H1 (cell line): ENCODE results near the gene SH2D5. TPM values are rescaled to one million over a fixed set of nuclear protein-coding genes. Genes with fewer than 3 reads are reported as not detected.

Source experiments
- CTCF ChIA-PET: fragments of 300-600 bp; sonication (Branson Sonifier 250); formaldehyde crosslinking; loops from one replicate; lab custom pipeline; 2021; ENCODE audit not compliant: partially characterized antibody; lab: Charles Lee
- POLR2A ChIA-PET: fragments of 300-600 bp; sonication (Branson Sonifier 250); formaldehyde crosslinking; loops from one replicate; lab custom pipeline; 2021; ENCODE audit warnings: inconsistent platforms; ENCODE audit not compliant: partially characterized antibody; lab: Charles Lee
- DNase-seq, 2 experiments: peaks; one replicate each; pipeline versions ENCODE4 v3.0.0 to v3.0.0-alpha.2; 2010 to 2022; ENCODE audit warnings: low spot score in 2 of 2, low read depth in 1 of 2, mixed read lengths in 1 of 2
- FAIRE-seq: peaks from 2 replicates; lab custom pipeline; 2011; peaks lifted over from hg19 to GRCh38; lab: Jason Lieb, UNC
- H2AFZ ChIP-seq: 2 replicates; pipeline ENCODE4 v1.8.1; 2012; ENCODE audit warnings: low read length, inconsistent platforms
- H2AK5ac ChIP-seq: 2 replicates; pipeline ENCODE4 v1.6.1; 2013; ENCODE audit warnings: low read depth, low read length
- H2BK120ac ChIP-seq: replicated peaks from 2 replicates; pipeline ENCODE3; 2013; ENCODE audit warnings: low read depth, low read length, inconsistent platforms
- H2BK12ac ChIP-seq: 2 replicates; pipeline ENCODE4 v1.6.1; 2013; ENCODE audit warnings: low read depth, low read length
- H2BK15ac ChIP-seq: 2 replicates; pipeline ENCODE4 v1.6.1; 2013; ENCODE audit warnings: low read length
- H2BK20ac ChIP-seq: 2 replicates; pipeline ENCODE4 v1.6.1; 2013; ENCODE audit warnings: low read length
- H2BK5ac ChIP-seq: 2 replicates; pipeline ENCODE4 v1.6.1; 2013; ENCODE audit warnings: low read depth, low read length
- H3K14ac ChIP-seq: 2 replicates; pipeline ENCODE4 v1.6.1; 2013; ENCODE audit warnings: inconsistent platforms; ENCODE audit not compliant: insufficient read length
- H3K18ac ChIP-seq: 2 replicates; pipeline ENCODE4 v1.6.1; 2013; ENCODE audit warnings: low read length; ENCODE audit errors: extremely low read depth
- H3K23ac ChIP-seq: 2 replicates; pipeline ENCODE4 v1.6.1; 2013; ENCODE audit warnings: inconsistent platforms; ENCODE audit not compliant: insufficient read length
- H3K23me2 ChIP-seq: 2 replicates; pipeline ENCODE4 v1.6.1; 2013; ENCODE audit warnings: low read depth, low read length
- H3K27ac ChIP-seq: 2 replicates; pipeline ENCODE4 v1.6.1; 2011; ENCODE audit warnings: low read depth, low read length, inconsistent platforms
- H3K27me3 ChIP-seq, 4 experiments: replicated peaks in 1 of 4; 1 replicate in 1 of 4; 2 replicates in 3 of 4; pipeline versions ENCODE4 v1.6.1 to v1.8.1; 2011 to 2013; ENCODE audit warnings: low read length in 3 of 4, mild to moderate bottlenecking in 3 of 4, inconsistent platforms in 2 of 4, mixed read lengths in 2 of 4, moderate library complexity in 1 of 4; ENCODE audit not compliant: control insufficient read depth in 3 of 4, insufficient read depth in 3 of 4; ENCODE audit errors: extremely low read depth in 1 of 4
- H3K36me3 ChIP-seq, 4 experiments: 2 replicates each; pipeline versions ENCODE4 v1.6.1 to v1.8.1; 2011 to 2013; ENCODE audit warnings: mild to moderate bottlenecking in 4 of 4, low read length in 3 of 4, moderate library complexity in 2 of 4, control low read depth in 1 of 4, inconsistent platforms in 1 of 4; ENCODE audit not compliant: insufficient read depth in 4 of 4, control insufficient read depth in 2 of 4
- H3K4ac ChIP-seq: replicated peaks from 2 replicates; pipeline ENCODE3; 2013; ENCODE audit warnings: low read length, low read depth, mixed read lengths, inconsistent platforms; ENCODE audit not compliant: insufficient read length
- H3K4me1 ChIP-seq, 4 experiments: replicated peaks in 1 of 4; 1 replicate in 1 of 4; 2 replicates in 3 of 4; pipeline versions ENCODE4 v1.6.1 to v1.8.1; 2011 to 2013; ENCODE audit warnings: low read length in 3 of 4, inconsistent platforms in 2 of 4, mixed read lengths in 1 of 4; ENCODE audit not compliant: insufficient read depth in 4 of 4, control insufficient read depth in 3 of 4
- H3K4me2 ChIP-seq, 2 experiments: 2 replicates each; pipeline versions ENCODE4 v1.6.1 to v1.8.1; 2011 to 2013; ENCODE audit warnings: low read depth in 2 of 2, low read length in 2 of 2, control low read depth in 1 of 2, inconsistent platforms in 1 of 2, mild to moderate bottlenecking in 1 of 2; ENCODE audit not compliant: insufficient read depth in 1 of 2
- H3K4me3 ChIP-seq, 4 experiments: fragments of 200-600, 300-600 bp in 1 of 4; sonication (generic), shearing (Covaris generic), sonication (Bioruptor Twin) in 1 of 4; 2 replicates each; pipeline versions ENCODE4 v1.5.1 to v1.8.1; 2011 to 2016; ENCODE audit warnings: low read length in 4 of 4, low read depth in 3 of 4, control low read depth in 2 of 4, inconsistent platforms in 2 of 4, mild to moderate bottlenecking in 2 of 4, mixed read lengths in 1 of 4, moderate library complexity in 1 of 4; ENCODE audit not compliant: insufficient read depth in 2 of 4; ENCODE audit errors: extremely low read depth in 1 of 4
- H3K56ac ChIP-seq: replicated peaks from 2 replicates; pipeline ENCODE3; 2013; ENCODE audit warnings: low read depth, mild to moderate bottlenecking, mixed read lengths, low read length, inconsistent platforms; ENCODE audit not compliant: insufficient read length
- H3K79me1 ChIP-seq: 2 replicates; pipeline ENCODE4 v1.6.1; 2013; ENCODE audit warnings: low read depth, low read length, control low read depth
- H3K79me2 ChIP-seq, 2 experiments: 2 replicates each; pipeline versions ENCODE4 v1.6.1 to v1.8.1; 2012 to 2013; ENCODE audit warnings: low read length in 2 of 2, mild to moderate bottlenecking in 2 of 2, inconsistent platforms in 1 of 2; ENCODE audit not compliant: insufficient read depth in 2 of 2, control insufficient read depth in 1 of 2
- H3K9ac ChIP-seq, 4 experiments: replicated peaks in 1 of 4; 1 replicate in 1 of 4; 2 replicates in 3 of 4; pipeline versions ENCODE4 v1.6.1 to v1.8.1; 2011 to 2013; ENCODE audit warnings: low read depth in 3 of 4, low read length in 3 of 4, control low read depth in 2 of 4, mild to moderate bottlenecking in 2 of 4, moderate library complexity in 2 of 4, inconsistent platforms in 1 of 4; ENCODE audit errors: extremely low read depth in 1 of 4
- H3K9me3 ChIP-seq, 2 experiments: 2 replicates each; pipeline versions ENCODE4 v1.6.1 to v1.8.1; 2012 to 2013; ENCODE audit warnings: mild to moderate bottlenecking in 2 of 2, moderate library complexity in 2 of 2, control low read depth in 1 of 2, inconsistent platforms in 1 of 2, low read depth in 1 of 2, low read length in 1 of 2, mixed read lengths in 1 of 2; ENCODE audit not compliant: insufficient read depth in 2 of 2
- H4K20me1 ChIP-seq, 2 experiments: replicated peaks in 1 of 2; 2 replicates each; pipeline versions ENCODE3 to v1.8.1; 2011 to 2013; ENCODE audit warnings: inconsistent platforms in 2 of 2, low read length in 2 of 2, mild to moderate bottlenecking in 1 of 2; ENCODE audit not compliant: insufficient read depth in 2 of 2, control insufficient read depth in 1 of 2
- H4K5ac ChIP-seq: 2 replicates; pipeline ENCODE4 v1.6.1; 2013; ENCODE audit warnings: low read length, low read depth, mixed read lengths, inconsistent platforms; ENCODE audit not compliant: insufficient read length
- H4K8ac ChIP-seq: 2 replicates; pipeline ENCODE4 v1.8.0; 2013; ENCODE audit warnings: mild to moderate bottlenecking, moderate library complexity, low read length, inconsistent platforms; ENCODE audit not compliant: insufficient read depth; ENCODE audit errors: extremely low read depth
- H4K91ac ChIP-seq: replicated peaks from 2 replicates; pipeline ENCODE3; 2013; ENCODE audit warnings: low read length, mixed read lengths, inconsistent platforms; ENCODE audit not compliant: insufficient read length
- SIX5 ChIP-seq: IDR thresholded peaks from 2 replicates; pipeline ENCODE4 v1.6.1; 2011; ENCODE audit warnings: mild to moderate bottlenecking, low read depth, low read length
- WGBS, 2 experiments: shearing (Covaris generic) in 1 of 2; methylation state at CpG; one replicate each; pipeline versions ENCODE4 v1.1.6 to v1.1.7; 2013 to 2015; ENCODE audit warnings: low lambda C conversion rate in 2 of 2, mixed read lengths in 2 of 2, inconsistent platforms in 1 of 2, low coverage in 1 of 2, missing lambda C conversion rate in 1 of 2; ENCODE audit not compliant: insufficient replicate concordance in 2 of 2, insufficient coverage in 1 of 2, insufficient read length in 1 of 2; ENCODE audit errors: extremely low coverage in 1 of 2, missing lambda C conversion rate in 1 of 2; 5-methylcytosine and 5-hydroxymethylcytosine counted together
- polyA plus RNA-seq, 7 experiments: library from polyadenylated mRNA; depleted of rRNA in 3 of 7; stranded (reverse) in 5 of 7; unstranded in 2 of 7; fragments of >200 nt in 5 of 7; fragments of 200-250 nt in 2 of 7; gene quantifications; 1 replicate in 5 of 7; 2 replicates in 1 of 7; 4 replicates in 1 of 7; pipeline versions ENCODE4 v1.2.1 to v1.2.3, GENCODE V29; 2011 to 2013; ENCODE audit warnings: missing spikeins in 2 of 7, mixed read lengths in 2 of 7
- total RNA-seq: library from RNA; stranded (reverse); fragmentation: NEBNext Ultra II Directional; extraction: Animal tissue kit (Norgen Biotek cat#: 25700); gene quantifications from 2 replicates; pipeline ENCODE4 v1.2.1, GENCODE V29; 2021

Gene SH2D5
- total and polyA plus RNA-seq, 2 of the 8 experiments (the other 6 are each of a cell fraction or from before 2014, with no cell fraction given) = 13.2 to 18.4 TPM

DNA sequence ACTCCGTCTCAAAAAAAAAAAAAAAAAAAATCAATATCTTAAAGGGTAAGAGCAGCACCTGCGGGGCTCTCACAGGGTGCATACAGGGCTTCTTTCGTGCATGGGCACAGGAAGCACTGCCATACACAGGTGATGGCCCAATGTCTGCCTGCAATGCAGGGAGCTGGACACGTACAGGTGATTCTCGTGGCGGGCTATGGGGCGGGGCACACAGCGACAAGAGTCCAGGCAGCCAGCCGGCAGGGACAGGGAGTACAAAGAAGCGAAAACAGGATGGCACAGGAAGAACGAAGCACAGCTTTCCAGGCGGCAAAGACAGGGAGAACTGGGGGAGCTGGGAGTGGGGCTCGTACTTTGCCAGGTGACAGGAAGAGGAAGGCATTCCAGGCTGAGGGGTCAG, 16.3 kb downstream of the SH2D5 start:
- no peak overlapping the region for H2BK12ac ChIP-seq
- H3K9me3 ChIP-seq = no peaks in the 10 kb centered on the region; a peak in 1 of 4 replicates
- no peak overlapping the region for H2BK20ac ChIP-seq
- peak overlapping the region; percentile 22 to 53; a peak in 2 of 4 replicates for H3K4me2 ChIP-seq
- H4K91ac ChIP-seq = no peak overlapping the region
- peaks cover 0 to 22% (median 10%) of the 10 kb centered on the region in 4 experiments; a peak in 6 of 7 replicates for H3K27me3 ChIP-seq
- H4K20me1 ChIP-seq = peaks cover 1 to 3% of the 10 kb centered on the region in 2 experiments
- DNase-seq = no peak
- no peak overlapping the region for H3K56ac ChIP-seq
- no peak overlapping the region for H2BK5ac ChIP-seq
- H2AK5ac ChIP-seq = no peak overlapping the region
- no peak overlapping the region for H4K5ac ChIP-seq
- no peak overlapping the region for H3K9ac ChIP-seq
- no peak overlapping the region for H3K4ac ChIP-seq
- H3K4me1 ChIP-seq = peaks cover 0 to 6% (median 0%) of the 10 kb centered on the region in 4 experiments; a peak in 4 of 7 replicates
- ChIA-PET POLR2A (interaction anchor here (1.0 to 7.8 kb wide), 5 partner anchors 11 to 71 kb away, joined by 3 to 68 read pairs (median 8); partner anchors contain the start of genes HP1BP3 and SH2D5), CTCF (interaction anchor here (0.6 to 3.0 kb wide), 8 partner anchors 9 to 828 kb away, joined by 3 to 23 read pairs (median 4); partner anchors contain the start of gene SH2D5)
- H2BK120ac ChIP-seq = no peak overlapping the region
- no peaks in the 10 kb centered on the region for H3K79me2 ChIP-seq
- H3K36me3 ChIP-seq = no peaks in the 10 kb centered on the region
- H3K4me3 ChIP-seq = no peak overlapping the region
- no peak overlapping the region for H3K18ac ChIP-seq
- FAIRE-seq = no peak
- peak overlapping the region; percentile 18; the same call in 1 of the 2 replicates for H2BK15ac ChIP-seq
- H2AFZ ChIP-seq = no peak overlapping the region
- no peak overlapping the region for H3K27ac ChIP-seq
- no peak overlapping the region; the same call in 1 of the 2 replicates for H4K8ac ChIP-seq
- H3K23me2 ChIP-seq = peaks cover 4% of the 10 kb centered on the region; the same call in 1 of the 2 replicates
- no peaks in the 10 kb centered on the region for H3K79me1 ChIP-seq
- WGBS, 2 experiments = 96% methylated on average over 12 of the region's 13 CpGs; no CpG with 5 or more reads in 1 of the 2 experiments
- H3K23ac ChIP-seq = no peak overlapping the region
- no peak overlapping the region for H3K14ac ChIP-seq
- no peak for TF ChIP-seq SIX5
